ENCODE measurements around the gene USP10.

The USP10 gene, protein sequence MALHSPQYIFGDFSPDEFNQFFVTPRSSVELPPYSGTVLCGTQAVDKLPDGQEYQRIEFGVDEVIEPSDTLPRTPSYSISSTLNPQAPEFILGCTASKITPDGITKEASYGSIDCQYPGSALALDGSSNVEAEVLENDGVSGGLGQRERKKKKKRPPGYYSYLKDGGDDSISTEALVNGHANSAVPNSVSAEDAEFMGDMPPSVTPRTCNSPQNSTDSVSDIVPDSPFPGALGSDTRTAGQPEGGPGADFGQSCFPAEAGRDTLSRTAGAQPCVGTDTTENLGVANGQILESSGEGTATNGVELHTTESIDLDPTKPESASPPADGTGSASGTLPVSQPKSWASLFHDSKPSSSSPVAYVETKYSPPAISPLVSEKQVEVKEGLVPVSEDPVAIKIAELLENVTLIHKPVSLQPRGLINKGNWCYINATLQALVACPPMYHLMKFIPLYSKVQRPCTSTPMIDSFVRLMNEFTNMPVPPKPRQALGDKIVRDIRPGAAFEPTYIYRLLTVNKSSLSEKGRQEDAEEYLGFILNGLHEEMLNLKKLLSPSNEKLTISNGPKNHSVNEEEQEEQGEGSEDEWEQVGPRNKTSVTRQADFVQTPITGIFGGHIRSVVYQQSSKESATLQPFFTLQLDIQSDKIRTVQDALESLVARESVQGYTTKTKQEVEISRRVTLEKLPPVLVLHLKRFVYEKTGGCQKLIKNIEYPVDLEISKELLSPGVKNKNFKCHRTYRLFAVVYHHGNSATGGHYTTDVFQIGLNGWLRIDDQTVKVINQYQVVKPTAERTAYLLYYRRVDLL

DNA sequence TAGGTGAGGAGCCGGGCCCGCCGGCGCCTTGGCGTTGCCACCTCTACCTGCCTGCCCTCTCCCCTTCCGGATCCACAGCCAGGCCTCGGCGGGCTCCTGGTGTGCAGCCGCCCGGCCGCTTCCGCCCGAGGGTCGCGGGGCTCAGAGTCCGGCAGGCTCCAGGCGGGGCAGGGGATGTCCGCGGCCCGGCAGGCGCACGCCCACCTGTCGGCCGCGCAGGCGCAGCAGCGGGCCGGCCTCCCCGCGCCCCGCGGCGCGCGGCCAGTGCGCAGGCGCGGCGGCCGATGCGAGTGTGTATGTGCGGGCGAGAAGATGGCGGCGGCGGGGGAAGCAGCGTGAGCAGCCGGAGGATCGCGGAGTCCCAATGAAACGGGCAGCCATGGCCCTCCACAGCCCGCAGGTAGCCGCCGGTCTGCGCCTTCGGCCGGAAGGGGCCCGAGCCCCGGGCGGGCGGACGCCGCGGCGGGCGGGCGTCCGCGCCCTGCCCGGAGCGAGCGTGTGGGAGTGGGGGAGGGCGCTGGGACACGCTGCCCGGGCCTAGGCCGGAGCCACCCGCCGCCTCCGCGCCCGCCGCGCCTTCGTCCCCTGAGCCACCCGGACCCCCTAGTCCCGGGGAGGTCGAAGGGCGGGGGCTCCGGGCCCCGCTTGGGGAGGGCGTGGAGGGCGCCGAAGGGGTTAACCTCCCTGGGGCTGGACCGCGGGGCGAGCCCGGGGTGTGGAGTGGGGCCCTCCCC is at the start of gene USP10:
USP10 (plus strand) TSS at position 289 of the 734 bp plus-strand sequence; CDS start at position 380, 91 bp downstream.
- peak within 1 kb of the TSS; percentile 53 for H3K27ac ChIP-seq
- no peak for DNase-seq (ENCODE audit: low read depth, low spot score)

DNA sequence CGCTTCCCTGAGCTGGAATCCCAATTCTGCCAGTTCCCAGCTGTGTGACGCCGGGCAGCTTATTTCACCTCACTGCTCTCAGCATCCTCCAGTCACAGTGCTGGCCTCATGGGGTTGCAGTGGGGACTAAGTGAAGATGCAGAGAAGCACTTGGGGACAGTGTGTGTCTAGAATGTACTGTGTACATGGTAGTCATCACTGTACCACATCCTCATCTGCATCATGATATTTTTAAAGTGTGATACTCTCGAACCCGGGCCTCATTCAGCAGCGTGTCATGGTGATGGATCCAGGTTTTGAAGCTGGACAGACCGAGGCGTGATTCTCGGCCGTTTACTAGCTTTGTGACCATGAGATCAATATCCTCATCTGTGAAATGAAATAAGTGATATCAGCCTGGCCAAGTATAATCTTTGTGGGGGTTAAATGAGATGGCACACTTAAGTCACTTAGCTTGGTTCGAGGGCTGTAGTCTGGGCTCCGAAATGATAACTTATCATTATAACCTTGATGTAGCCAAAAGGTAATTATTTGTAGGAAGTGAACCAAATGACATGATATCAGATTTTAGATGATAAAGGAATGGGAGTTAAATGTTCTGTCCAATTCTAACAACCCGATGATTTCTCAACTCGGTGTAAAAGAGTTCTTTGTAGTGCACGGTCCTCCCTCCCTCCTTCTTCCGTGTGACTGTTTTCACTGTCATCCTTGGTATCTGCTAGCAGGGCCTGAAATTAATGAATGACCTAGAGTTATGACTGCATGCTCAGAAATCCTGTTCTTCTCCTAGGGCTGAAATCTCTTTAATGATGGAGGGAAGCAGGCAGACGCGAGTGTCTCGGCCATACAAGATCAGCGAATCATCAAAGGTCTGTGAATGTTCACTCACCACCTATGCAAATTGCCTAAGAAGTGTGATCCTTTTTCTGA is 49.5 kb upstream of the USP10 start:
- peak overlapping the region; percentile 68 for H3K27ac ChIP-seq
- DNase-seq (ENCODE audit: low read depth, low spot score) = peak; percentile 83

DNA sequence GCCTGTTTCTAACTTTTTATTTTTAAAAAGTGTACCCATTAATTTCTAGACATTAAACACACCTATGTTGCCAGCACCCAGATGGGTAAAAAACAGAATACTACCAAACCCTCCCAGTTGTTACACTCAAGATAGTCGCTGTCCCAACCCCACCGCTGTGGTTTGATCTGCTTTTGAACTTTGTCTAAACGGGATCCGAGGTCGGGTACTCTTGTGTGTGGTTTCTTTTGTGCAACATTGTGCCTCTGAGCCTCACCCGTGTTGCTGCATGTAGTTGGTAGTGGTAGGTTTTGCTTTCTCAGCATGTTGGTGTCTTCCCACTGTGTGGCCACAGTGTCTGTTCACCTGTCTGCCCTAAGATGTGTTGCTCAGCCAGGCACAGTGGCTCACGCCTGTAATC is 47.2 kb upstream of the USP10 start:
- no peak for DNase-seq (ENCODE audit: low read depth, low spot score)
- no peak overlapping the region for H3K27ac ChIP-seq

DNA sequence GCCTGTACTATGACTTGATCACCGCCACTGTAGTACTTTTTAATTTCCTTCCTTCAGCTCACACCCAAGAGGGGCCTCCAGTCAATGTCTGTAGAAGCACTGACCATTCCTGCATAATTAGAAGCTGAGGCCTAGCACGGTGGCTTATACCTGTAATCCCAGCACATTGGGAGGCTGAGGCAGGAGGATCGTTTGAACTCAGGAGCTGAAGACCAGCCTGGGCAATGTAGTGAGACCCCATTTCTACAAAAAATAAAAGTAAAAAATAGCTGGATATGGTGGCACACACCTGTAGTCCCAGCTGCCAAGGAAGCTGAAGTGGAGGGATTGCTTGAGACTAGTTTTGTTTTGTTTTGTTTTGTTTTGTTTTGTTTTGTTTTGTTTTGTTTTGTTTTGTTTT is 45.6 kb upstream of the USP10 start:
- DNase-seq (ENCODE audit: low read depth, low spot score) = no peak
- H3K27ac ChIP-seq = no peak overlapping the region

DNA sequence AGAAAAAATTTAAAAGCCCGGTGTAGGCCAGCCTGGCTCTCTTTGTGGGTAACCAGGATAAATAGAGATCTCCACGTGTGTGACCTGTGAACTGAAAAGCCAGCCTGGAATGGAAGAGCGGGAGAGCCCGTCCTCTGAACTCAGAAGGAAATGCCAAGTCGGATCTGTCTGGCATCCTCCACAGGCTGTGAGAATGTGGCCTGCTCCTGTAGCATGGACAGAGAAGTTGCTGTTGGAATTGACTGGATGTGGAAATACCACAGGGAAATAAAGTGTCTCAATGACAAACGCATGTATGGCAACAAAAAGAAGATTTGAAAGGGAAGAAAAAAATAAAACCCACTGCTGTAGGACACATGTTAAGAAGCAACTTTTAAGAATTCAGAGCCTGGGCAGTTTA is 44.8 kb upstream of the USP10 start:
- DNase-seq (ENCODE audit: low read depth, low spot score) = no peak

DNA sequence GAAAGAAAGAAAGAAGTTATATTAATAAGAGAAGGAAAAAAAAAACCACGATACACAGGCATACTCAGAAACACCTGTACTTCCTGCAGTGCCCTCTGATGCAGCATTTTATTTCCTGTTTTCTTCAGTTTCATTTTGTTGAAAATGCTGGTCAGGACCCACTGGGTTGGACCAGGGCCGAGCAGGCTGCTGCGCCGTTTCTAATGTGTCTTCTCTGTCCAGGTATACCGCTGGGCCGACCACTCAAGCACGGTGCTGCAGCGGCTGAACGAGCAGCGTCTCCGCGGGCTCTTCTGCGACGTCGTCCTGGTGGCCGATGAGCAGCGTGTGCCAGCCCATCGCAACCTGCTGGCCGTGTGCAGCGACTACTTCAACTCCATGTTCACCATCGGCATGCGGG is 43.2 kb upstream of the USP10 start:
- no peak for DNase-seq (ENCODE audit: low read depth, low spot score)
- no peak overlapping the region for H3K27ac ChIP-seq

More for the DNA sequence above, 44.8 kb upstream of the USP10 start:
- no peak overlapping the region for H3K27ac ChIP-seq

DNA sequence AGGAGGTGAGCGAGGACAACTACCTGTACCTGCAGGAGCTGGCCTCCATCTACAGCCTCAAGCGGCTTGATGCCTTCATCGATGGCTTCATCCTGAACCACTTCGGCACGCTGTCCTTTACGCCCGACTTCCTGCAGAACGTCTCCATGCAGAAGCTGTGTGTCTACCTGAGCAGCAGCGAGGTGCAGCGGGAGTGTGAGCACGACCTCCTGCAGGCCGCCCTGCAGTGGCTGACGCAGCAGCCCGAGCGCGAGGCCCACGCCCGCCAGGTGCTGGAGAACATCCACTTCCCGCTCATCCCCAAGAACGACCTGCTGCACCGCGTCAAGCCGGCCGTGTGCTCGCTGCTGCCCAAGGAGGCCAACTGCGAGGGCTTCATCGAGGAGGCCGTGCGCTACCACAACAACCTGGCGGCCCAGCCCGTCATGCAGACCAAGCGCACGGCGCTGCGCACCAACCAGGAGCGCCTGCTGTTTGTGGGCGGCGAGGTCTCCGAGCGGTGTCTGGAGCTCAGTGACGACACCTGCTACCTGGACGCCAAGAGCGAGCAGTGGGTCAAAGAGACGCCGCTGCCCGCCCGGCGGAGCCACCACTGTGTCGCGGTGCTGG is 42.5 kb upstream of the USP10 start:
- no peak overlapping the region for H3K27ac ChIP-seq
- no peak for DNase-seq (ENCODE audit: low read depth, low spot score)

DNA sequence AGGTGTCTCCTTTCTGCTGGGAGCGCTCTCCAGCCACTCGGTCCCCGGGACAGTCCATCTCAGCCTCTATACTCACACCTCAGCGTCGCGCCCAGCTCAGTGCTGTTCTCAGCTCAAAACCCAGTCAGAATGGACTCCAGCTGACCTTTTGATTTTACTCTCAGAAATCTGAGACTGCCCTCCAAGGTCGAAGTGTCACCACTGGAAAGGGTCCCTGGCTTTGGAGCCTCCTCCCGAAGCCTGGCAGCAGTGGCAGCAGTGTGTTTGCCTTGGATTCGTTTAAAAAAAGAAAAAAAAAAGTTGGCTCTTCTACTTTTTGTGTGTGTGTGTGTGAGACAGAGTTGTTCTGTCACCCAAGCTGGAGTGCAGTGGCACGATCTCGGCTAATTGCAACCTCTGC is 41.1 kb upstream of the USP10 start:
- no peak overlapping the region for H3K27ac ChIP-seq
- DNase-seq (ENCODE audit: low read depth, low spot score) = no peak

DNA sequence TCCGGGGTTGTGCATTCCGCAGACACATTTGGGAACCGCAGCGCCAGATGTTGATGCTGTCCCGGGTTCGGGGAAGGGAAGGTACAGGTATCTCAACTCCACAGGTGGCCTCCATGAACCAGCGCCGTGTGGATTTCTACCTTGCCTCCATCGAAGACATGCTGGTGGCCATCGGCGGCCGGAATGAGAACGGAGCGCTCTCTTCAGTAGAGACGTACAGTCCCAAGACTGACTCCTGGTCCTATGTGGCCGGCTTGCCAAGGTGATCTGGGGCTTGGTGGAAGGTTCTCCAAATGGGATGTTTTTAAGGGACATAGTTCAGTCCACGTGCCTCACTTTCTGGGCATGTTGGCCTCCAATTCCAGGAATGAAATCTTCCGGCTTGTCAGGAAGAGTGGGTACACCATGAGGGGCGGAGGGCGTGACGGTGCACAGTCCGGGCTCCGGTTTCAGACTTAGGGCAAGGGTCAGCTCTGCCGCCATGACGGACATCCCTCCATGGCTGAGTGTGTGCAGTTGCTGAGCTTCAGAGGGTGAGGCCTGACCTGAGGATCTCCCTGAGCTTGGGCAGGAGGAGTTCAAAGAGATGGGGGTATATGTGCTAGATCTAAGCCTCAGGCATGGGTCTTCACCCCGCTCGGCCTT is 40.0 kb upstream of the USP10 start:
- DNase-seq (ENCODE audit: low read depth, low spot score) = no peak

DNA sequence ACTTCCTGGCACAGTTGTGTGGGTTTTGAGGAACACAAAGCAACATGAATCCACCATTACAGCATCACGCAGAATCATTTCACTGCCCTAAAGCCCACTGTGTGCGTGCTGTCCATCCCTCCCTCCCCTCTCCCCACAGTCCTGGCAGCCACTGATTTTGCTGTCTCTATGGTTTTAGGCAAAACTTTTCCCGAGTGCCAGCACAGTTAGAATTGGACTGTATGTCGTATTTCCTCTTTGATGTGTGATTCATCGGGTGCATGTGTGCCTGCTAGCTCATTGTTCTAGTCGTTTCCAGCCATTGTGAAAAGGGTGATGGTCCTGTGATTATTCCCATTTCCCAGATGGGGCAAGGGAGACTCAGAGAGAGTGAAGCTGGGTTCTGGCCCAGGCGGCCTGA is 38.8 kb upstream of the USP10 start:
- H3K27ac ChIP-seq = no peak overlapping the region
- DNase-seq (ENCODE audit: low read depth, low spot score) = no peak

More for the DNA sequence above, 40.0 kb upstream of the USP10 start:
- no peak overlapping the region for H3K27ac ChIP-seq

DNA sequence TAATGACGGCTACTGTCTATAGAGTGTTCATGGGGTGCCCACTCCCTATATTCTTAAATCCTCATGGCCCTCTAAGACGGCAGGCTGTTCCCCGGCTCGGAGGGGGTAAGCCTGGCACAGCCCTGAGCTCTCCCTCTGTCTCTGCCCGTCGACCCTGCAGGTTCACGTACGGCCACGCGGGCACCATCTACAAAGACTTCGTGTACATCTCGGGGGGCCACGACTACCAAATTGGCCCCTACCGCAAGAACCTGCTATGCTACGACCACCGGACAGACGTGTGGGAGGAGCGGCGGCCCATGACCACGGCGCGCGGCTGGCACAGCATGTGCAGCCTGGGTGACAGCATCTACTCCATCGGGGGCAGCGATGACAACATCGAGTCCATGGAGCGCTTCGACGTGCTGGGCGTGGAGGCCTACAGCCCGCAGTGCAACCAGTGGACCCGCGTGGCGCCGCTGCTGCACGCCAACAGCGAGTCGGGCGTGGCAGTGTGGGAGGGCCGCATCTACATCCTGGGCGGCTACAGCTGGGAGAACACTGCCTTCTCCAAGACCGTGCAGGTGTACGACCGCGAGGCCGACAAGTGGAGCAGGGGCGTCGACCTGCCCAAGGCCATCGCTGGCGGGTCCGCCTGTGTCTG is 38.3 kb upstream of the USP10 start:
- H3K27ac ChIP-seq = no peak overlapping the region
- DNase-seq (ENCODE audit: low read depth, low spot score) = no peak

DNA sequence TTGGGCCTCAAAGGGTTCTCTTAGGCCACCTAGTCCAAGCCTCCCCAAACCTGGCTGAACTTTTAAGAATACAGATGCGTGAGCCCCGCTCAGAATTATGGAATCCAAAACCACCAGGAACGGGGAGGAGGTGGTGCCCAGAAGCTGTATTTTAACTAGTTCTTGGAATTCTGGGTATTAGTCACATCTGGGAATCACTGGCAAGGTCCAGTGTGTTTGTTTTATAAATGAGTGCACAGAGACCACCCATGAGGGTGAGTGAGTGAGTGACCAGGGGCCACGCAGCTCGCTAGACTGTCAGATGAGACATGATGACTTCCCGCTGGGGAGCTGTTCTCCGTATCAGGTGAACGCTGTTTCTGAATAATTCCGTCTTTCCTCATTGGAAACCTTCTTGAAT is 37.3 kb upstream of the USP10 start:
- no peak for DNase-seq (ENCODE audit: low read depth, low spot score)

DNA sequence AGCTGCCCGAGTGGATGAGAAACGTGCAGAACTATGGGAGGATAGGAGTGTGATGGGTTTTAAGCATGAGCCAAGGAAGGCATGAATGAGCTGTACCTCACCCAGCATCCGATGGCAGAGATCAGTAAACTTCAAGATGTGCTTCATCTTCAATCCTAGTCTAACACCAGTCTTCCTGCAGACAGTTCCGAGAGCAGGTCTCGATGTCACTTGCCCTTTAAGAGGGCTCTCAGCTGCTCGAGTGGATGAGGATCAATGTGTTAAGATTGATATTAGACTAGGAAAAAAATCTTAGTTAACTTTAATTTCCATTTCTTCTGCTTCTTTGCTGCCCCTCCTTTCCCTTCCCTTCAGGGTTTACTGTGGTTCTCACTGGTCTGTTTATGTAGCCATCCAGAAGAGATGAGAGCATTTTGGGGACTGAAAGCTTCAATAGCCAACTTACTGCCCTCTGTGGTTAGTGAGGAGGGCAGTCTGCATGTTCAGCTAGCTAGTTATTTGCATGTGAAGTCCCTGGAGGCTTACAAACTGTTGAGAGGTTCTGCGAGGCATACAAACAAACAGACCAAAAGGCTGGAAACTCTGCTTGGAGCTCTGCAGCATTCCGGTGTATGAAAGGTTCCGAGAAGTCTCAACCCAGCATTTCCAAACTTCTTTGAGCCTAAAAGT is 36.2 kb upstream of the USP10 start:
- DNase-seq (ENCODE audit: low read depth, low spot score) = no peak
- no peak overlapping the region for H3K27ac ChIP-seq

More for the DNA sequence above, 37.3 kb upstream of the USP10 start:
- H3K27ac ChIP-seq = no peak overlapping the region

DNA sequence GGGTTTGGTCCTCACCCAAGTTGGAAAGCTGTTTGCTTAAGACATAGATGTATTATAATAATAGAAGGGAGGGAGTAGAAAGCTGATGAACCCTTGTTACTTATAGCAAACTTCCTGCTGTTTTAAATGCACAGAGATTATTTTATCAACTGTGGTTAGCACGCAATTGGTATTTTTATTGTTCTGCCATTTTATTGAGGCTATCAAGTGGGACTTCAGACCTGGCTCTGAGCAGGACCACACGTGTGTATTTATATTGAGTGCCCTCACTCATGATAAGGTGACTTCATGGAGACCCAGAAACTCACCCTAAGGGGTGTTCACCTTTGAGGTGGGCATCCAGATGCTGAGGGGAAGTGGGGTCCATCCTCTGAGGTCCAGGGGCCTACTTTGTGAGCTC is 34.4 kb upstream of the USP10 start:
- no peak for DNase-seq (ENCODE audit: low read depth, low spot score)
- no peak overlapping the region for H3K27ac ChIP-seq

DNA sequence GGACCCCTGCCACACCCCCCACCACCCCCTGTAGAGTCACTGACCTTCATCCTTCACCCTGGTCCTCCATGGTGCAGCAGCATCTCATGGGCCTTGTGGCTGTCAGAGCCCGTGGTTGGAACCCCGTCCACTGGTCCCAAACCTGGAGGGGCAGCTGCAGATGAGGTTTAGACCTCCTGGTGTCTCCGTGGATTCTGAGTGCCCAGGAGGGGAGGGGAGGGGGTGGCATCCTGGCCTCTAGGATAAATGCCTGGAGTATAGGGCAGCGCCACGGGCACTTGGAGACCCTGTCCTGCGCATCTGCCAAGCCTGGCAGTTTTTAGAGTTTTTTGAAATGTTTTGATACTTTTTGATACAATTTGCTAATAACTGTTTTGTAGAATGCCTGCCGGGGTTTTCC is 34.0 kb upstream of the USP10 start:
- H3K27ac ChIP-seq = no peak overlapping the region
- no peak for DNase-seq (ENCODE audit: low read depth, low spot score)

DNA sequence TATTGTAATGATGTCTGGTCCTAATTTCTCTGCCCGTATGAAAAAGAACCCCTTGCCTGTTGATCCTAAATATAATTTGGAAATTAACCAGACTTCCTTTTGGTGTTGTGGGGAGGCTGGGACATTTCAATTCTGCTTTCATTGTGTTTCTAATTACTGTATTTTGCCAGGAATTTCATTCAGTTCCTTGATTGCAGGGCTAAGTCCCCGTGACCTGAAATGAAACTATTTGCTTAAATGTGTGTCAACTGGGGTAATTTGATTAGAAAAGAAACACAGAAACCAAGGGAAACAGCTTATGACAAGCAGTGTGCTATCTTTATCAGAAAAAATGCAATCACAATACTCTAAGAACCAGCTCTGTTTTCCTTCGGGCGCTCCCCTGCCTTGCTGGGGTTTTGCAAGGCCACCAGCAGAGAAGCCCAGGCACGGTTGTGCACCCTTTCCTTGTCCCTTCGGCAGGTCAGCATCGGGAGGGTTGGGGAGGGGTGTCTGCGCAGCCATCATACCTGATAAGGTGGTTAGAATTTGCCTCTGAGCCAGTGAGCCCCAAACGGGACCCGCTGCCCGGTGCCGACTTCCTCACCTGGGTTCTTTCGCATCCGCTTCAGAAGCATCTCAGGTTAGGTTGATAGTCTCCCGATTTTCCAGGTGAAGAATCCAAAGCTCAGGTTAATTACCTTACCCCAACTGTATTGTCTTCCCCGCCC is 32.0 kb upstream of the USP10 start:
- H3K27ac ChIP-seq = no peak overlapping the region
- no peak for DNase-seq (ENCODE audit: low read depth, low spot score)

DNA sequence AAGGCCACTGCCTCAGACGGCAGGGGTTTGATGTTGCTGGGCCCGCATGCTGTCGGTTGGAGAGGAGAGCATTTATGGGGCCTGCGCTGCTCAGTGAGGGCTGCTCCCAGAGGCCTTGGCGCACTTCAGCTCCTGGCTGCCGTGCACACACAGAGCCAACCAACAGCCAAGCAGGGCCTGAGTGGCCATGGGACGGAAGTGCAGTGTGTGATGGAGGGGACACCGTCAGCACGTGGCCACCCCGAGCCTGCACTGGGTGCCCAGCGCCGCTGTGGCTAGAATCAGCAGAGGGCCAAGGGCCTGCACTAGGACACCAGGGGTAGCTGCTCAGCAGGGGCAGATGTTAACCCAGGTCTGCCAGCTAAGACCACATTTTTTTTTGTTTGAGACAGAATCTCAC is 29.7 kb upstream of the USP10 start:
- H3K27ac ChIP-seq = no peak overlapping the region
- DNase-seq (ENCODE audit: low read depth, low spot score) = no peak

Measured in epithelial cell of prostate (primary cell).